Activated T-helper 1 cell treated with Interleukin-2 at 50 U/mL for 16 hours (primary cell): ENCODE results near the gene CDCP2.

Source experiments
- DNase-seq: peaks from one replicate; pipeline ENCODE4 v3.0.0-alpha.2; 2020; ENCODE audit warnings: low read depth

The CDCP2 gene

DNA sequence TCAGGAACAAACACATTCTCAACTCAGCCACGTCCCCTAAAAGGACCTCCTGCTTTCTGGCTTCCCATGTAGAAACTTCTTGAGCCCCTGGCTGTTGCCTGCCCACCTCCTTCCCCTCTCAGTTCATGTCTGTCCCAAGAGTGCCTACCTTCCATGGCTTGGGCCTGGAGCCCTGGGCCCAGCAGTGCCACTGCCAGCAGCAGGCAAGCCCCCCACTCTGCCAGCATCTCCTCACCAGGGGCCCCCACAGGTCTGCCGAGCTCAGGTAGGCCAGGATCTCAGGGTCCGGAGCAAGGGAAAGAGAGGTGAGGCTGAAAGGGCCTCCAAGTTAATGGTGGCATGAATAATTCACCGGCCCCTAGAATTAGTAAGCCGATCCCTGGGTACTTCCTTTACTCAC lies at the start of gene CDCP2:
Gene CDCP2, minus strand, starts transcription at position 305 of the 400 bp plus-strand sequence. Its CDS starts 78 bp downstream, at position 227.
- no peak for DNase-seq

DNA sequence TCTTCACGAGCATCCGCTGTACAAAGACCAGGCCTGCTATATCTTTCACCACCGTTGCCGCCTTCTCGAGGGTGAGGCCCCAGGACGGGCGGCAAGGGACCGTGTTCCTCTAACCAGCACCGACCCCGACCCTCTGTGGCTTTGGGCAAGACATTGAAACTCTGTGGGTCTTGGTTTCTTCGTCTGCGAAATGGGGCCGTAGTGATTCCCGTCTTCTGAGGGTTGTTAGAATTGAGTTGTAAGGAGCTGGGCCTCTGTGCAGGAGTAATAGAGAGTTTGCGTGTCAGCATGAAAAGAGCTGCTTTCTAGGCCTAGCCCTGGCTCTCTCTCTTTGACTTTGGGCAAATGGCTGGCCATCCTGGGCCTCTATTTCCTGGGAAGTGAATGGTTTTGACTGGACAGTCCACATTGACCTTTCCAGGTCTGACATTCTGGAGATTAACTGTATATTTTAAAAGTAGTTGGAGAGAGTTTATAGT lies 47.8 kb upstream of the CDCP2 start:
- DNase-seq: no peak

DNA sequence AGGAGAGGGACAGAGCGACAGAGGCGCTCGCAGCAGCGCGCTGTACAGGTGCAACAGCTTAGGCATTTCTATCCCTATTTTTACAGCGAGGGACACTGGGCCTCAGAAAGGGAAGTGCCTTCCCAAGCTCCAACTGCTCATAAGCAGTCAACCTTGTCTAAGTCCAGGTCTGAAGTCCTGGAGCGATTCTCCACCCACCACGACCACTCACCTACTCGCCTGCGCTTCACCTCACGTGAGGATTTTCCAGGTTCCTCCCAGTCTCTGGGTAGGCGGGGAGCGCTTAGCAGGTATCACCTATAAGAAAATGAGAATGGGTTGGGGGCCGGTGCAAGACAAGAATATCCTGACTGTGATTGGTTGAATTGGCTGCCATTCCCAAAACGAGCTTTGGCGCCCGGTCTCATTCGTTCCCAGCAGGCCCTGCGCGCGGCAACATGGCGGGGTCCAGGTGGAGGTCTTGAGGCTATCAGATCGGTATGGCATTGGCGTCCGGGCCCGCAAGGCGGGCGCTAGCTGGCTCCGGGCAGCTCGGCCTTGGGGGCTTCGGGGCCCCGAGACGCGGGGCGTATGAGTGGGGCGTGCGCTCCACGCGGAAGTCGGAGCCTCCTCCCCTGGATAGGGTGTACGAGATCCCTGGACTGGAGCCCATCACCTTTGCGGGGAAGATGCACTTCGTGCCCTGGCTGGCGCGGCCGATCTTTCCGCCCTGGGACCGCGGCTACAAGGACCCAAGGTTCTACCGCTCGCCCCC lies 47.1 kb upstream of the CDCP2 start, which contains the start of the genes CYB5RL and MRPL37:
Gene CYB5RL, minus strand, starts transcription at position 266 of the 754 bp plus-strand sequence. CDS start 4,414 bp downstream, outside the sequence.
Gene MRPL37, plus strand, starts transcription at position 403 of the 754 bp plus-strand sequence. Its CDS starts 77 bp downstream, at position 480.
- DNase-seq: peak; percentile 81

DNA sequence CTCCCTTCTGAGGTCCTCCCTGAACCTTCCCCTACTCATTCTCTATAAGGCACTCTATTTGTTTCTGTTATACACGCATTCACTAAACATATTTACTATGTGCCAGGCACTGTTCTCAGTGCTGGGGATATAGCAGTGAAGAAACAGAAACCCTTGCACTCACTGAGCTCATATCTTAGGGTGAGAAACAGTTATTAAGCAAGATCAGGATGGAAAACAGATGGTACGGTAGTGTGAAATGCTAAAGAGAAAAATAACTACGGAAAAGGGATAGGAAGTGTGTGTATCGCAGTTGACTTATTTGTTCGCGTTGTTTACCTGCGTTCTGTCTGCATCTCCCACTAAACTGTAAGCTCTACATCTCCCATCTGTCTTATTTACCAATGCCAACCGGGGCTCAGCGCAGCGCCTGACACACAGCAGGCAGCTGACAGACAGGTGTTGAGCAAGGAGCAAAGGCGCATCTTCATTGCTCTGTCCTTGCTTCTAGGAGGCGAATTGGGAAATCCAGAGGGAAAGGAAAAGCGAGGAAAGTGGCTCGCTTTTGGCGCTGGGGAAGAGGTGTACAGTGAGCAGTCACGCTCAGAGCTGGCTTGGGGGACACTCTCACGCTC lies 46.5 kb upstream of the CDCP2 start:
- DNase-seq: no peak

DNA sequence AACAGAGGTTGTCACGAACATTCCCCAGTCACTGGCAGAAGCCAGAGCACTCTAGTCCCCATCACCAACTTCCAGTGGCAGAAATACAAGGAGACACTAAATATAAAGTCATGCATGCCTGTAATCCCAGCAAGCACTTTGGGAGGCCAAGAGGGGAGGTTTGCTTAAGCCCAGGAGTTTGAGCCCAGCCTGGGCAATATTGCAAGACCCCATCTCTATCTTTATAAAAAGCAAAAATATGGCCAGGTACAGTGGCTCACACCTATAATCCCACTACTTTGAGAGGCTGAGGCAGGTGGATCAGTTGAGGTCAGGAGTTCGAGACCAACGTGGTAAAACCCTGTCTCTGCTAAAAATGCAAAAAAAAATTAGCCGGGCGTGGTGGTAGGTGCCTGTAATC lies 40.7 kb upstream of the CDCP2 start:
- no peak for DNase-seq

DNA sequence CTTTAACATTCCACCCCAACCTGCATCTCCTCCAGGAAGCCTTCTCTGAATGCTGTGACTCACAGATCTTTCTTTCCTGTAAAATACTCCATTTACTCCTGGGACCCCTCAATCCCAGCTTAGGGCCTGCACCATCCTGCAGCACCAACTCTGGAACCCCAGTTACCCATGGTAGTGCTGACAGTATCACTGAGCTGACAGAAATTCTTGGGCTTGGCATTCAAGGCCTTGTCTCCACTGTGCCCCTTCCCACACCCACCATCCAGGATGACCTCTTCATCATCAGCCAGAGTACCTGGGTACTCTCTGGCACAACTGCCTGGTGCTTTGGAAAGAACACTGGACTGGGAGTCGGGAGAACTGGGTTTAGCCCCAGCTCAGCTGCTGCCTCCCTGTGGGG lies 38.7 kb upstream of the CDCP2 start:
- DNase-seq: no peak

DNA sequence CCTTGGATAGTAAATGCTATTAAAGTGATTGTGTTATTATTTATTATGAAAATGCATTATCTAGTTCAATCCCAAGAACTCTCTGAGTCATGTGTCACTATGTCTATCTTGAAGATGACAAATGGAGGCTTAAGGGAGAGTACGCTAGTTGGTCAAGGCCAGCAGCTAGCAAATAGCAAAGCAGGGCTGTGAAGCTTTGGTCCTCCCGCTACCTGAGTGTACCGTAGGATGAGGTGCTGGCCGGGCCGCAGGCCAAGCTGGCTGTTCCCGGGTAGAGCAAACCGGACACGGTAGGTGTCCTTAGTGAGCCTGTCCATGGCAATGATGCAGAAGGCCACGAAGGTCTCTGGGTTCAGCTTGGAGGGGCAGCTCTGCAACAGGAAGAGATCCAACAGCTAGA lies 37.7 kb upstream of the CDCP2 start:
- no peak for DNase-seq

DNA sequence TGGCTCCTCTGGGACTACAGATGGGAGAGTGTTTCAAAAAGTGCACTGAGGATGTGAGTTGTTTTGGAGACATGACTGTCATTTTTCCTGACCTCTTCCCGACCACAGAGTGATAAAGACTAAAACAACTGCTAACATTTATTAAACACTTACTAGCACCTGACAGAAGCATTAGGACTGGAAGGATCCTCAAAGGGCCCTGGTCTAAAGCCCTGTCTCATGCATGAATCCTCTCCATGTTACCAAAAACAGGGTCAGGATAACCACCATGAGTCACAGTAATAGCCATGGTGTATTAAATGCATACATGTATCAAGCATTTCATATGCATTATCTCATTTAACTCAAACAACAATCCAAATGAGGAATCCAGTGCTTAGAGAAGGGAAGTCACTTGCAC lies 35.5 kb upstream of the CDCP2 start:
- DNase-seq: no peak

DNA sequence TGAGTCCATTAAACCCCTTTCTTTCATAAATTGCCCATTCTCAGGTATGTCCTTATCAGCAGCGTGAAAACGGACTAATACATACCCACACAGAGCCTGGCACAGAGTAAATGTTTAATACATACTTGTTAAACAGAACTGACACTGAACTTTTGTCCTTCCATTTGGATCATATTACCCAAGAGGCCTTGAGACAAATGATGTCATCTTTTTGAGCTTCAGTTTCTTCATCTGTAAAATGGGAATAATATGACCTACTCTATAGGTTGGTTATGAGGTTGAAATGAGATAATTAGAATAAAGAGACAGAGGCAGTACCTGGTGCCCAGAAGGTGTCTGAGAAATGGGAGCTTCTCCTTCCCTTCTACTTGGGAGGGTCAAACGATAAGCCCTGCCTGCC lies 33.3 kb upstream of the CDCP2 start:
- DNase-seq: no peak

DNA sequence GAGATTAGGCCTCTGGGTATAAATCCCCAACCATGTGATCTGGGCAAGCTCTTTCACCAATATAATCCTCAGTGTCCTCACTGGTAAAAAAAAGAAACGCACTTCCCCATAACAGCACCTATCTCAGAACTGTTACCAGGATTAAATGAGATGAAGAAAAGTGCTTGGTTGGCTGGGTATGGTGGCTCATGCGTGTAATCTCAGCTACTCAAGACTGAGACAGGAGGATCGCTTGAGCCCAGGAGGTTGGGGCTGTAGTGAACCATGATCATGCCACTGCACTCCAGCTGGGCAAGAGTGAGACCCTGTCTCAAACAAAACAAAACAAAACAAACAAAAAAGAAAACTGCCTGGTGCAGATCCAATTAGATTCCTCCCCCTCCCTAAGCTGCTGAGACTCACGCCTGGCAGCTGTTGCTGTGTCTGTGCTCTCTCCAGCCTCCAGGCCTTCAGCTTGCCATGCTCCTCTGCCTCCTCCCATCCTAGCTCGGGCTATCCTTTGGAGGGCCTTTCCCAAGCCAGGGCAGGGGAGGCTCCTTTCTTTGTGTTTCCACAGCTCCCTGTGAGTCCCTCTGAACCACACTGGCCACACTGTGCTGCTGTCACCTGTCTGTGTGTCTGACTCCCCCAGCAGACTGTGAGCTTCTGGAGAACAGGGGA lies 28.0 kb upstream of the CDCP2 start:
- DNase-seq: no peak

DNA sequence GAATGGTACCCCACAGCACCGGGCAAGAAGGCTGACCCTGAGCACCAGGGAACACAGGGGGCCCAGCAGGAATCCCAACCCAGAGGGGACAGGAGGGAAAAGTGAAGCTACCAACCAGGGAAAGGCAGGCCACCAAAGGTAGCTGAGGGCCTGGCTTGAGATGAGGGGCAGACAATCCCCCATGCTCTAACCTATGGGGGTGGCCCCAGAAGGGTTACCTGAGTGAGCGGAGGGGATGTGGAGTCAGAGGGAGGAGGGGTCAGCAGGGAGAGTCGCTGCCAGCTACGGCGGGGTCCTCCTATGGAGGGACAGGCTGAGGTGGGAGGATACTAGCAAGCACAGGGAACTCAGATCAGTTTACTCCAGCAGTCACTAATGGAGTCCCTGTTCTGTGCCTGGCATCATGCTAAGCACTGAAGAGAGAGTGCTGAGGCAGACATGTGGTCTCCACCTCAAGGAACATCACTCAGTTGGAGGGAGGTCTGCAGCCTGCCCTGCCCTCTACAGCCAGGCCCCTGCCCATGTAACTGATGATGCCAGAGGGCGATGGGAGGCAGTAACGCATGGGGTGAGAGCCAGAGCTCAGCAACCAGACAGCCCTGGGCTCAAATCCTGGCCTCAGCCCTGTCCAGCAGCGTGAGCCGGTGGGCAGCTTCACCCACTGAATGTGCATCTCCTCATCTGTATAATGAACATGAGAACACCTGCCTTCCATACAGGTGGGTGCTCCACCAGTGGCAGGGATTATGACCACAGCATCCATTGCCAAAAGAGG lies 25.7 kb upstream of the CDCP2 start:
- DNase-seq: no peak

DNA sequence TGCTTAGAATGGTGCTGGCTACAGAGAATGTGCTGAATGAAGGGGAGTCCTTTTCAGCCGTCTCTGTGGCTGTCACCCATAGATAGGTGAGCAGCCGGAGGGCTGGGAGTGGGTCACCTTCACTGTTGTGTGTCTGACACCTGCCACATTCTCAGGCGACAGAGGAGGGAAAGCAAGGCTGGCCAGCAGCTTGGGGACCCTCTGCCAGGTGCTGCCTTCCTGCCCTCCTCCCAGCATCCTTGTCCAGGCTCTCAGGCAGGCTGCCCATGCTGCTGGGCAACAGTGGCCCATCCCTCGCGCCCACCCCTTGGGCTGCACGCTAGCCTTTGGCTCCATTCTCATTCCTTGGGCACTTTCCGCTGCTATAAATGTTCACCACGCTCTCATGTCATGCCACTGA lies 24.9 kb upstream of the CDCP2 start:
- no peak for DNase-seq

DNA sequence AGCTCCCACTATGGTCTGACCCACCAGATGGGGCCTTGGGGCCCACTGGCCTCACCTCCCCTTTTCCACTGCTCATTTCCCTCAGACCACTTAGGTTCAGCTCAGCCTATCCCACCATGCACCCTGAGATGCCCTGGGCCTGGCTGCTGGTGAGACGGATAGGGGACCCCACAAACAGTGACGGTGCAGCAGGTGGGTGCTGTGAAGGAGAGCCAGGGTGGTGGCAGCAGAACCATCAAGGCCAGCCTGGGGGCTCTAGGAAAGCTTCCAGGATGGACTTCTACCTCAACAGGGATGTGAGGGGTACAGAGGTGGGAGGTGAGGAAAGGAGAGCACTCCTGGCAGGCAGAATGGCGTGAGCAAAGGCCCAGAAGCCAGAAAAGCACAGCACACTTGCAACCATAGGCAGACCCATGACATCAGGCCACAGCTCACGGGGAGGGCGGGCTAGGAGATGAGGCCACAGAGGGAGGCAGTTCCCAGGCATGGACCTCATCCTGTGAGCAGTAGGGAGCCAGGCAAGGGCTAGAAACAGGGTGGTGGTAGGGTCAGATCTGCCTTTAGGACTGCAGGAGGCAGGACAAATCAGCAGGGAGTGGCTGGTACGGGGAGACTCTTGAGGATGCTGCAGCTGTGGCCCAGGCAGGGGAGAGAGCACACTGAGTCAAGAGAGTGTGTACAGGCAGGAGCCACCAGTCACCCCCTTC lies 24.0 kb upstream of the CDCP2 start:
- no peak for DNase-seq

DNA sequence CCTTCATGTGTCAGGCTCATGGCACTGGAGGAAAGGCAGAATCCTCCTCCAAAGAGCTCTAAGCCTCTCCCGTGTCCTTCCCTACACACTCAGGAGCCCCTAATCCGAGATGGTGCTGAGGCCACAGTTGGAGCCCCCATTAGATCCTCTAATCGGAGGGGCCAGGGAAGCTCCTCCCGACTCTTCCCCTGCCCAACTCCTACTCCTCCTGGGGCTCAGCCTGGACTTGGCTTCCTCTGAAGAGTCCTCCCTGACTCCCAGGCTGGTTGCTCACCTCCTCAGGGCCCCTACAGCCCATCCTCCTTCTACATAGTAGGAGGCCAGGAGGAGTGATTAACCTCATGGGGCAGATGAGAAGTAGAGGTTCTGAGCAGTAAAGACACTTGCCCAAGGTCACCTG lies 21.3 kb upstream of the CDCP2 start:
- no peak for DNase-seq

DNA sequence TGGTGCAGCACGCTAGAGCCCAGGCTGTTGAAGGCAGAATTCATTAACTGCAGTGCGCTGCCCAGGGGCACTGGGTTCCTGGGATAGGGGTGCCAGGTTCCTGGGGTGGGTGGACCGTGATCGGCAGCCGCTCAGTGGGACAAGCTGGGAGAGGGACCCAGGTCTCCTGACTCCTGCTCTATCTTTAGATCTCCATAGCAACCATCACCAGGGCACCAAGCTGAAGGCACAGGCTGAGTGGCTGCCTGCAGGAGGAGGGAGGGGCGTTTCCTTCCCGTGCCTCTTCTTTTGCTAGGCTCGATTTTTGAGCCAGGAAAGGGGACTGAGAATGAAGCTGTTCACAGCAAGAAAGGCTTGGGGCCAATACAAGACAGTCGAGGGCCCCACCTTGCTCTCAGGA lies 20.9 kb upstream of the CDCP2 start:
- DNase-seq: no peak

DNA sequence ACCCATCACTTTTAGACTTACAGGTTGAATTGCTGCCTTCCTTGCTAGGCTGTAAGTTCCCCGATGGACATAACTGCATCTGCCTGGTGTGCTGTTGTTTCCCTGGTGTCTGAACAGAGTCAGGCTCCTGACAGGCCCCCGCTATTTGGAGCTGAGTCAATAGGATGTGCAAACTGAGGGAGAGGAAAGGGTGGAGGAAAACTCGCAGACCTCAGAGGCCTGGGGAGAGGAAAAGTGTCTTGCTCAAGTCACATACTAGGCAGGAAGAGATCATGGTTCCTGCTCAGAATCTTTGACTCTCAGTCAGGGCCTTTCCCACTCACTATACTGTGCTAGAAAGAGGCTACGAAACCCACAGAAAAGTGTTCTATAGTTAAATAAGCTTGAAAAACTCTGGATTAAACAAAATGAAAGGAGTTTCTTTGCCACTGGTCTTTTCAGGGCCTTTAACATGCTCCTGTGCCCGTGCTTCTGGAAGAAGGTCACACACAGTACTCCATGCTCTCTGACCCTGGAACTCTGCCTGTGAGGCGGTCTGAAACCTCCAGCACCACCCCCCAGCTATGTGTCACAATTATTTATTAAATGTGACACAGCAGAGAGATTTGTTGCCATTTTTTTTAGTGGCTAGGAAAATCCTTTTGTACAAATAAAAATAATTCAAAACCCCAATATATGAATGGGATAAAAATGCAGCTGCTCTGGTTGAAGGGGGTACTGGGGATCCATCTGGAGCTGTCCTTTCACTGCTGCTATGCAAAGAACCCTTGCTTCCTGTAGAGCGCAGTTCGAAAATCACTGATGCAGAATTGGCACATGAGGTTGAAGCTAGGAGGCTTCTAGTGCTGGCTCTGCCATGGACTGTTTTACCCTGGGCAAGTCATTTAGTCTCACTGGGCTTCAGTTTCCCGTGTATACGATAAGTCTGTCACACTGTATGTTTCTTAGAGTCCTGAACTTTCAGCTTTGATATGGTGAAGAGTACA lies 20.1 kb upstream of the CDCP2 start:
- DNase-seq: no peak

DNA sequence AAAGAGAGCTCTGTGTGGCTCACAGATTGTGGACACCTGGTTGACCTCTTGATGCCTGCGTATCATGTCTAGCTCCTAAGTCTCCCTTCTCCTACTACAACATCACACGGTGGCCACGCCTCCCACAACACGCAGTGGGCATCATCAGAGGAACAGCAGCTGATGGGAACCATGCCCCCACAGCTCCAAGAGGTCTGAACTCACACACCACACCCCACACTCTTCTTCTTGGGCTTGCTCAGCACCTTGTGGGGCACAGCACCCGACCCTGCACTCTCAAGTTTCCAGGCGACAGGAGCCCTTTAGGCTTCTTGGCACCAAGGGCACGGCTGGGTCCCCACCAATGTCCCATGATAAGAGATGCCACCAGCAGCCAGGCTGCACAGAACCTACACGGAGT lies 18.8 kb upstream of the CDCP2 start:
- no peak for DNase-seq

DNA sequence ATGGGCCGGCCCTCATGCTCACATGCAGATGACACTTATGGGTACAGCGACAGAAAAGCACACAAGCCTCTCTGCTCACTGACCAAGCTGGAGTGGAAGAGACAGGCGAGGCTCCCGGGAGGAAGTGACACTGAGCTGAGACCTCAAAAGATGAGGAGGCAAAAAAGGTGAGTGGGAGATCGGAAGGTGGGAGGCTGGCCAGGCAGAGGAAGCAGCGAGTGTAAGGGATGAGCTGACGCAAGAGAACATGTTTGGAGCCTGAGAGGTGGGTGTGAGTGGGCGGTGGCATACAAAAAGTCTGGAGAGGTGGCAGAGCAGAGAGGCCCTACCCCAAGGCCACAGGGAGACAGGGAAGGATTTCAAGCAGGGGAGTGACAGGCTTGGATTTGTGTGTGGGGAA lies 18.2 kb upstream of the CDCP2 start:
- no peak for DNase-seq

DNA sequence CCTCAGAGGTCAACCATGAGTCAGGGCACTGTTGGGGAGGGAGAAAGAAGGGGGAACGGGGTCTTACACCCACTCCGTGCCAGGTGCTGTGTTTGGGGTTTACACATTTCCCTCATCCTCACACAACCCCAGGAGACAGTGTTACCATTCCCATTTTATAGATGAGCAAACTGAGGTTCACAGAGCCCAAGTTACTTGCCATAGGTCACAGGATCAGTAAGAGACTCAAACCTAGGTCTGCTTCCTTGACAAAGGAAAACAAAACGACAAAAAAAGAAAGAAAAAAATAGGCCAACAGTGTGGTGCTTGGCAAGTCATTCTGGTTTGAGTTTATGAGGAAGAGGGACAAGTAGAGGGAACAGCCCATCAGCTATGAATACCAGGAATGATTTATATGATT lies 16.3 kb upstream of the CDCP2 start:
- no peak for DNase-seq

DNA sequence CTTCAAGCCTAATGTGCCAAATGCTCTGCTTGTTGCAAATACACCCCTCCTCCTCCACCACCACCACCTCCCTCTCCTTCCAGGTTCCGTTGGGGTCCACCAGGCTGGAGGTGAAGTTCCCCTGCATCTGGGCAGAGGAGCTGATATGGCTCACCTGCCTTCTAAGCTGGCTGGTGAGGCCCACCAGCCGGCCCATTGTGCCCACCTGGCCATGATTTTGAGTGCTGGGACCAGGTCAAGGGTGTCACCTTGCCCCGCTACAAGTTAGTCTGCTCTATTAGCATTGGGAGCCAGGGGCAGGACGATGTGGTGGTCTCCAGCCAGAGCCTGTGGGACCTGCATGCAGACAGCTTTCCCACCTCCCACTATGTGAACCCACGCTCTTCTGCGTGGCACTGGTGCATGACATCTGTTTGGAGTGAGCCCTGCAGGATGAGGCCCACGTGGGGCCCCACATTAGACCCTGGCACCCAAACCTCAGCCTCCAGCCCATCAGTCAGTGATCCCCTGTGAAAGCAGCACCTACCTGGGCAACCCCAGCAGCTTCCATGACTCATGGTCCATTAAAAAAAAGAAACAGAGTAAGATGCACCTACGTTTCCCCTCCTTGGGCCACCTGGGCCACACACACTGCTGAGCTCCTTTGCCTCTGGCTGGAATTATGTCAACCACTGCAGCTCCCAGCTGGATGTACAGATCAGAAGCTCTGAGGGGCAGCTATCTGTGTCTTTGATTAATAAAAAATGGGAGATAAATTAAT lies 15.6 kb upstream of the CDCP2 start:
- DNase-seq: no peak
